ENCODE data around the gene ARHGAP26. TPM values are rescaled to one million over a fixed set of nuclear protein-coding genes. Genes with fewer than 3 reads are reported as not detected.
"Not testable (repeated sequence)": the region's sequence is repeated elsewhere in the genome, so short reads cannot be mapped to it uniquely, and the experiment has no call there.

ARHGAP26 gene
- total RNA-seq, 1 experiment from 2014 or later = 65.5 TPM

DNA sequence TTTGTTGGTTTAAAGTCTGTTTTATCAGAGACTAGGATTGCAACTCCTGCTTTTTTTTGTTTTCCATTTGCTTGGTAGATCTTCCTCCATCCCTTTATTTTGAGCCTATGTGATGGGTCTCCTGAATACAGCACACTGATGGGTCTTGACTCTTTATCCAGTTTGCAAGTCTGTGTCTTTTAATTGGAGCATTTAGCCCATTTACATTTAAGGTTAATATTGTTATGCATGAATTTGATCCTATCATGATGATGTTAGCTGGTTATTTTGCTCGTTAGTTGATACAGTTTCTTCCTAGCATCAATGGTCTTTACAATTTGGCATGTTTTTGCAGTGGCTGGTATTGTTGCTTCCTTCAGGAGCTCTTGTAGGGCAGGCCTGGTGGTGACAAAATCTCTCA lies 219.1 kb downstream of the ARHGAP26 start:
- H3K27ac ChIP-seq (ENCODE audit: low read length); ATAC-seq; H3K9me3 ChIP-seq (ENCODE audit: control insufficient read depth, insufficient read depth, low read depth, low read length); POLR2A ChIA-PET; BruUV-seq (replicated peaks); in situ Hi-C loops (cut with HindIII; ENCODE audit: low pct_unique_long_range_greater_than_20kb, low sequenced_read_pairs); intact Hi-C loops (cut with micrococcal nuclease; ENCODE audit: unreplicated experiment); H3K36me3 ChIP-seq (ENCODE audit: control insufficient read depth, insufficient read depth, low read length); H3K27me3 ChIP-seq (ENCODE audit: control insufficient read depth, insufficient read depth, low read length); CTCF ChIA-PET; DNase-seq (ENCODE audit: low read depth, low spot score); H3K4me1 ChIP-seq (ENCODE audit: control insufficient read depth, insufficient read depth, low read length); H3K4me3 ChIP-seq (ENCODE audit: low read depth in 2 of 2, low read length in 2 of 2): not testable (repeated sequence)

DNA sequence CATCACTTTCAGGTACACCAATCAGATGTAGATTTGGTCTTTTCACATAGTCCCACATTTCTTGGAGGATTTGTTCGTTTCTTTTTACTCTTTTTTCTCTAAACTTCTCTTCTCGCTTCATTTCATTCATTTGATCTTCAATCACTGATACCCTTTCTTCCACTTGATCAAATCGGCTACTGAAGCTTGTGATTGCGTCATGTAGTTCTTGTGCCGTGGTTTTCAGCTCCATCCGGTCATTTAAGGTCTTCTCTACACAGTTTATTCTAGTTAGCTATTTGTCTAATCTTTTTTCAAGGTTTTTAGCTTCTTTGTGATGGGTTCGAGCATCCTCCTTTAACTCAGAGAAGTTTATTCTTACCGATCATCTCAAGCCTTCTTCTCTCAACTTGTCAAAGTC lies 219.9 kb downstream of the ARHGAP26 start:
- CTCF ChIA-PET; DNase-seq (ENCODE audit: low read depth, low spot score); H3K27ac ChIP-seq (ENCODE audit: low read length); BruUV-seq (replicated peaks); ATAC-seq; H3K36me3 ChIP-seq (ENCODE audit: control insufficient read depth, insufficient read depth, low read length); H3K4me3 ChIP-seq (ENCODE audit: low read depth in 2 of 2, low read length in 2 of 2); H3K9me3 ChIP-seq (ENCODE audit: control insufficient read depth, insufficient read depth, low read depth, low read length); H3K4me1 ChIP-seq (ENCODE audit: control insufficient read depth, insufficient read depth, low read length); intact Hi-C loops (cut with micrococcal nuclease; ENCODE audit: unreplicated experiment); in situ Hi-C loops (cut with HindIII; ENCODE audit: low pct_unique_long_range_greater_than_20kb, low sequenced_read_pairs); H3K27me3 ChIP-seq (ENCODE audit: control insufficient read depth, insufficient read depth, low read length): not testable (repeated sequence)
- POLR2A ChIA-PET = interaction anchor here (0.7 kb wide), 1 partner anchor 1673 kb away, joined by 3 read pairs; no protein-coding TSS in a partner anchor

DNA sequence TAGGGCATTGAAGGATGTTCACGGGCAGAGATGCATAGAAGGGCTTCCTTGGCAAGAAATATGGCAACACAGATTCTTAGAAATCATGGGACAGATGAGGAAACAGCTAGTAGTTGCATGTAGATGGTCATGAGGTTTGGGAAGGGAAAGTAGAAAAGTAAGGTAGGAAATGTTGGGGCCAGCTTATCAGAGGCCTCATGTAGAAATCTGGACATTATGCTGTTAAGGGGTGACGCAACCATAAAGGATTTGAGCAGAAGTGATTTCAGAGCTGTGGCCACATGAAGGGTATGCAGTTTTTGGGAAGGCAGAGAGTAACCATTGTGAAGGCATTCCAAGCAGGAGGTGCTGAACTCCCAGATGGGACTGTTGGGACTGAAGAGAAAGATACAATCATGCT lies 224.0 kb downstream of the ARHGAP26 start:
- BruUV-seq (replicated peaks) = no TSS peak
- no peak for ATAC-seq
- in situ Hi-C loops (cut with HindIII; ENCODE audit: low pct_unique_long_range_greater_than_20kb, low sequenced_read_pairs) = no loop called here
- POLR2A ChIA-PET = no interaction called here
- TF ChIP-seq, protein P1, sequence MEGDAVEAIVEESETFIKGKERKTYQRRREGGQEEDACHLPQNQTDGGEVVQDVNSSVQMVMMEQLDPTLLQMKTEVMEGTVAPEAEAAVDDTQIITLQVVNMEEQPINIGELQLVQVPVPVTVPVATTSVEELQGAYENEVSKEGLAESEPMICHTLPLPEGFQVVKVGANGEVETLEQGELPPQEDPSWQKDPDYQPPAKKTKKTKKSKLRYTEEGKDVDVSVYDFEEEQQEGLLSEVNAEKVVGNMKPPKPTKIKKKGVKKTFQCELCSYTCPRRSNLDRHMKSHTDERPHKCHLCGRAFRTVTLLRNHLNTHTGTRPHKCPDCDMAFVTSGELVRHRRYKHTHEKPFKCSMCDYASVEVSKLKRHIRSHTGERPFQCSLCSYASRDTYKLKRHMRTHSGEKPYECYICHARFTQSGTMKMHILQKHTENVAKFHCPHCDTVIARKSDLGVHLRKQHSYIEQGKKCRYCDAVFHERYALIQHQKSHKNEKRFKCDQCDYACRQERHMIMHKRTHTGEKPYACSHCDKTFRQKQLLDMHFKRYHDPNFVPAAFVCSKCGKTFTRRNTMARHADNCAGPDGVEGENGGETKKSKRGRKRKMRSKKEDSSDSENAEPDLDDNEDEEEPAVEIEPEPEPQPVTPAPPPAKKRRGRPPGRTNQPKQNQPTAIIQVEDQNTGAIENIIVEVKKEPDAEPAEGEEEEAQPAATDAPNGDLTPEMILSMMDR (IDR thresholded peaks at IDR 0.05) = no peak
- TF ChIP-seq, protein P2, sequence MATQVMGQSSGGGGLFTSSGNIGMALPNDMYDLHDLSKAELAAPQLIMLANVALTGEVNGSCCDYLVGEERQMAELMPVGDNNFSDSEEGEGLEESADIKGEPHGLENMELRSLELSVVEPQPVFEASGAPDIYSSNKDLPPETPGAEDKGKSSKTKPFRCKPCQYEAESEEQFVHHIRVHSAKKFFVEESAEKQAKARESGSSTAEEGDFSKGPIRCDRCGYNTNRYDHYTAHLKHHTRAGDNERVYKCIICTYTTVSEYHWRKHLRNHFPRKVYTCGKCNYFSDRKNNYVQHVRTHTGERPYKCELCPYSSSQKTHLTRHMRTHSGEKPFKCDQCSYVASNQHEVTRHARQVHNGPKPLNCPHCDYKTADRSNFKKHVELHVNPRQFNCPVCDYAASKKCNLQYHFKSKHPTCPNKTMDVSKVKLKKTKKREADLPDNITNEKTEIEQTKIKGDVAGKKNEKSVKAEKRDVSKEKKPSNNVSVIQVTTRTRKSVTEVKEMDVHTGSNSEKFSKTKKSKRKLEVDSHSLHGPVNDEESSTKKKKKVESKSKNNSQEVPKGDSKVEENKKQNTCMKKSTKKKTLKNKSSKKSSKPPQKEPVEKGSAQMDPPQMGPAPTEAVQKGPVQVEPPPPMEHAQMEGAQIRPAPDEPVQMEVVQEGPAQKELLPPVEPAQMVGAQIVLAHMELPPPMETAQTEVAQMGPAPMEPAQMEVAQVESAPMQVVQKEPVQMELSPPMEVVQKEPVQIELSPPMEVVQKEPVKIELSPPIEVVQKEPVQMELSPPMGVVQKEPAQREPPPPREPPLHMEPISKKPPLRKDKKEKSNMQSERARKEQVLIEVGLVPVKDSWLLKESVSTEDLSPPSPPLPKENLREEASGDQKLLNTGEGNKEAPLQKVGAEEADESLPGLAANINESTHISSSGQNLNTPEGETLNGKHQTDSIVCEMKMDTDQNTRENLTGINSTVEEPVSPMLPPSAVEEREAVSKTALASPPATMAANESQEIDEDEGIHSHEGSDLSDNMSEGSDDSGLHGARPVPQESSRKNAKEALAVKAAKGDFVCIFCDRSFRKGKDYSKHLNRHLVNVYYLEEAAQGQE (IDR thresholded peaks at IDR 0.05; ENCODE audit: insufficient read depth in 1 of 2, low read depth in 2 of 2, low read length in 1 of 2) = no peak
- TF ChIP-seq POLR2AphosphoS5 (IDR thresholded peaks at IDR 0.05; ENCODE audit: low read depth, low read length) (no peak), TCF7L2 (IDR thresholded peaks at IDR 0.05; ENCODE audit: low read depth, low read length) (no peak), SIN3A (IDR thresholded peaks at IDR 0.05; ENCODE audit: borderline replicate concordance, insufficient read depth, low read depth, low read length) (no peak)
- H3K27me3 ChIP-seq (ENCODE audit: control insufficient read depth, insufficient read depth, low read length) = no peaks in the 10 kb centered on the region
- intact Hi-C loops (cut with micrococcal nuclease; ENCODE audit: unreplicated experiment) = no loop called here
- no peaks in the 10 kb centered on the region for H3K36me3 ChIP-seq (ENCODE audit: control insufficient read depth, insufficient read depth, low read length)
- no peak overlapping the region for H3K27ac ChIP-seq (ENCODE audit: low read length)
- H3K4me3 ChIP-seq (ENCODE audit: low read depth in 2 of 2, low read length in 2 of 2) = no peak overlapping the region
- no peaks in the 10 kb centered on the region for H3K9me3 ChIP-seq (ENCODE audit: control insufficient read depth, insufficient read depth, low read depth, low read length)
- no peak for DNase-seq (ENCODE audit: low read depth, low spot score)
- CTCF ChIA-PET = no interaction called here
- no peaks in the 10 kb centered on the region for H3K4me1 ChIP-seq (ENCODE audit: control insufficient read depth, insufficient read depth, low read length)

DNA sequence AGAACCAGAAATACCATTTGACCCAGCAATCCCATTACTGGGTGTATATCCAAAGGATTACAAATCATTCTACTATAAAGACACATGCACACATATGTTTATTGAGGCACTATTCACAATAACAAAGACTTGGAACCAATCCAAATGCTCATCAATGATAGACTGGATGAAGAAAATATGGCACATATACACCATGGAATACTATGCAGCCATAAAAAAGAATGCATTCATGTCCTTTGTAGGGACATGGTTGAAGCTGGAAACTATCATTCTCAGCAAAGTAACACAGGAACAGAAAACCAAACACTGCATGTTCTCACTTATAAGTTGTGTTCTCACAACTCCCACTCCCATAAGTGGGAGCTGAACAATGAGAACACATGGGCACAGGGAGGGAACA lies 225.4 kb downstream of the ARHGAP26 start:
- in situ Hi-C loops (cut with HindIII; ENCODE audit: low pct_unique_long_range_greater_than_20kb, low sequenced_read_pairs); H3K36me3 ChIP-seq (ENCODE audit: control insufficient read depth, insufficient read depth, low read length); H3K27me3 ChIP-seq (ENCODE audit: control insufficient read depth, insufficient read depth, low read length); DNase-seq (ENCODE audit: low read depth, low spot score); H3K4me1 ChIP-seq (ENCODE audit: control insufficient read depth, insufficient read depth, low read length); BruUV-seq (replicated peaks); CTCF ChIA-PET; POLR2A ChIA-PET; H3K27ac ChIP-seq (ENCODE audit: low read length); H3K4me3 ChIP-seq (ENCODE audit: low read depth in 2 of 2, low read length in 2 of 2); intact Hi-C loops (cut with micrococcal nuclease; ENCODE audit: unreplicated experiment); H3K9me3 ChIP-seq (ENCODE audit: control insufficient read depth, insufficient read depth, low read depth, low read length); ATAC-seq: not testable (repeated sequence)
